Psoas muscle (tissue), 8 donors: Measurements from ENCODE around the gene PHPT1. TPM values are rescaled to one million over a fixed set of nuclear protein-coding genes. Genes with fewer than 3 reads are reported as not detected.

ENCODE experiments used
- ATAC-seq, 4 donors: fragments of 200-7000 bp; cut with Tn5 transposase; one replicate each; pipeline ENCODE4 v1.9.1; 2020; ENCODE audit warnings: moderate library complexity in 3 of 4, mild to moderate bottlenecking in 2 of 4
- DNase-seq, 2 donors: peaks; one replicate each; pipeline ENCODE4 v3.0.0-alpha.2; 2020
- H3K27ac ChIP-seq: fragments of 200-600 bp; one replicate; pipeline ENCODE4 v1.8.0; 2022
- H3K27me3 ChIP-seq, 3 donors: fragments of 200-600 bp in 1 of 3; one replicate each; pipeline versions ENCODE4 v1.6.1 to v1.8.0; 2013 to 2022; ENCODE audit warnings: low read length in 2 of 3, mild to moderate bottlenecking in 2 of 3, moderate library complexity in 1 of 3; ENCODE audit not compliant: insufficient read depth in 3 of 3
- H3K36me3 ChIP-seq, 2 donors: fragments of 200-600 bp in 1 of 2; one replicate each; pipeline versions ENCODE4 v1.6.1 to v1.8.0; 2013 to 2022; ENCODE audit warnings: low read depth in 1 of 2, mild to moderate bottlenecking in 1 of 2, moderate library complexity in 1 of 2; ENCODE audit not compliant: insufficient read depth in 1 of 2
- H3K4me1 ChIP-seq: fragments of 200-600 bp; one replicate; pipeline ENCODE4 v1.8.0; 2022
- H3K4me3 ChIP-seq: fragments of 200-600 bp; one replicate; pipeline ENCODE4 v1.8.0; 2022; ENCODE audit warnings: mild to moderate bottlenecking
- H3K9me3 ChIP-seq: fragments of 200-600 bp; one replicate; pipeline ENCODE4 v1.8.0; 2022
- WGBS, 3 donors: extraction: QIAGEN DNeasy Blood & Tissue Kit; methylation state at CpG; one replicate each; pipeline versions ENCODE4 v1.1.6 to v1.1.7; 2013; 5-methylcytosine and 5-hydroxymethylcytosine counted together
- intact Hi-C, 2 donors: fragments of 100-400 bp; cut with DNase I; formaldehyde crosslinking; loops; one replicate each; pipeline versions ENCODE4 v1.11.0 to v1.14.2; 2022
- polyA plus RNA-seq, 3 donors: library from polyadenylated mRNA; stranded (reverse); fragments of 200-250 nt; gene quantifications; one replicate each; pipeline ENCODE4 v1.2.3, GENCODE V29; 2013
- total RNA-seq, 4 donors: library from RNA; stranded (reverse); fragmentation: NEBNext Ultra II Directional in 2 of 4; extraction: Animal tissue kit (Norgen Biotek cat#: 25700) in 2 of 4; gene quantifications; one replicate each; pipeline versions ENCODE4 v1.2.1 to v1.2.4, GENCODE V29; 2021 to 2023
- TF ChIP-seq, protein P1 (sequence below): fragments of 200-600 bp; IDR thresholded peaks from one replicate; pipeline ENCODE4 v1.8.0; 2022; ENCODE audit warnings: antibody characterized with exemption
- donor health status: healthy with polysubstance abuse.
- donor health status: DM: no; HTN: no; CAD: no; lungs with moderate emphysema.
- donor health status: Bipolar disorder and iron deficiency.
- donor health status: healthy.
- donor health status: DM: yes; HTN: yes; CAD: no.
- donor health status: DM: no; HTN: no; CAD: no.
- donor health status: DM: no; HTN: no; CAD: no.
- donor health status: DM: yes; HTN: yes; CAD: no.

The PHPT1 gene
- total and polyA plus RNA-seq, 7 donors = 154 to 295 (median 228) TPM

DNA sequence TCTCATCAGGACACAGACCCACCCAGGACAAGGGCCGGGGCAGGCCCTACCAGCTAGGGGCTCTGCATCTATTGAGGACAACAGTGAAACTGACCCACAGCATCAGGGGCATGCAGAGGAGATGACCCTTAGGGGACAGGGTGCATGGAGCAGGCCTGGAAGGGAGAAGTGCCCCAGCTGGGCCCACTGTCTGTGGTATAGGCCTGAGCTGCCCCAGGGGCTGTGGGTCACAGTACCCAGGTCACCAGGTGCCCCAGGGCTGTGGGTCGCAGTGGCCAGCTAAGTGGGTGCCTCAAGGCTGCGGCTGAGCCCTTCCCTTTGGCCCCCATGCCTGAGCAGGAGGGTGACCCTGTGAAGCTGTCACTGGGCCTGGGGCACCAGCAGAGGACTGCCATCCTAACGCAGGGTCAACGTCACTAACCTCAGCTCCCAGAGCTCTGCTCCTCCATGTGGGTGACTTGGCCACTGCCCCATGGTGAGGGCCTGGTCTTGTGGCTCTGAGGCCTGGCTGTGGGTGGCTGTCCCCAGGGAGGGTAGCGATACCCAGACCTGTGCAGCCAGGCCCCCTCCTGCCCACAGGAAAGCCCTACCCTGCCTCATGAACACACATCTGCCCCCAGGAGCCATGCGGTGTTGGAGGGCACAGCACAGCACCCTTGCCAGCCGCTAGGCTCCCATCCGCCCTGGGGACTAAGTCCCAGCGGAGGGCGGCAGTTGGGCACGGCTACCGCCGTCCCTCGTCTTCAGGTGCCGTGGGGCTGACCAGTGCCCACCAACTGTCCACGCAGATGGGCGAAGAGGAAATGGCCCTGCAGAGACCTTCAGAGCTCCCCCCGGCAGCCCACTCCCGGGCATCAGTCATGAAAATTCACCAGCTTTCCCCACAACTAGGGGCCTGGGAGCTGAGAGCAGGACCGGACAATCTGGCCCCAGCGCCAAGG lies 12.0 kb downstream of the PHPT1 start:
- intact Hi-C loops = no loop called here
- no peaks in the 10 kb centered on the region for H3K27me3 ChIP-seq
- peaks cover 5 to 47% of the 10 kb centered on the region in 2 donors for H3K36me3 ChIP-seq
- WGBS, 3 donors = 91 to 92% (median 92%) methylated on average over 21 to 22 of the region's 22 CpGs
- H3K4me1 ChIP-seq = peaks cover 36% of the 10 kb centered on the region
- TF ChIP-seq, protein P1, sequence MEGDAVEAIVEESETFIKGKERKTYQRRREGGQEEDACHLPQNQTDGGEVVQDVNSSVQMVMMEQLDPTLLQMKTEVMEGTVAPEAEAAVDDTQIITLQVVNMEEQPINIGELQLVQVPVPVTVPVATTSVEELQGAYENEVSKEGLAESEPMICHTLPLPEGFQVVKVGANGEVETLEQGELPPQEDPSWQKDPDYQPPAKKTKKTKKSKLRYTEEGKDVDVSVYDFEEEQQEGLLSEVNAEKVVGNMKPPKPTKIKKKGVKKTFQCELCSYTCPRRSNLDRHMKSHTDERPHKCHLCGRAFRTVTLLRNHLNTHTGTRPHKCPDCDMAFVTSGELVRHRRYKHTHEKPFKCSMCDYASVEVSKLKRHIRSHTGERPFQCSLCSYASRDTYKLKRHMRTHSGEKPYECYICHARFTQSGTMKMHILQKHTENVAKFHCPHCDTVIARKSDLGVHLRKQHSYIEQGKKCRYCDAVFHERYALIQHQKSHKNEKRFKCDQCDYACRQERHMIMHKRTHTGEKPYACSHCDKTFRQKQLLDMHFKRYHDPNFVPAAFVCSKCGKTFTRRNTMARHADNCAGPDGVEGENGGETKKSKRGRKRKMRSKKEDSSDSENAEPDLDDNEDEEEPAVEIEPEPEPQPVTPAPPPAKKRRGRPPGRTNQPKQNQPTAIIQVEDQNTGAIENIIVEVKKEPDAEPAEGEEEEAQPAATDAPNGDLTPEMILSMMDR = no peak
- DNase-seq (no peak), ATAC-seq (no peak)
- H3K4me3 ChIP-seq = no peak overlapping the region
- no peaks in the 10 kb centered on the region for H3K9me3 ChIP-seq
- no peak overlapping the region for H3K27ac ChIP-seq

DNA sequence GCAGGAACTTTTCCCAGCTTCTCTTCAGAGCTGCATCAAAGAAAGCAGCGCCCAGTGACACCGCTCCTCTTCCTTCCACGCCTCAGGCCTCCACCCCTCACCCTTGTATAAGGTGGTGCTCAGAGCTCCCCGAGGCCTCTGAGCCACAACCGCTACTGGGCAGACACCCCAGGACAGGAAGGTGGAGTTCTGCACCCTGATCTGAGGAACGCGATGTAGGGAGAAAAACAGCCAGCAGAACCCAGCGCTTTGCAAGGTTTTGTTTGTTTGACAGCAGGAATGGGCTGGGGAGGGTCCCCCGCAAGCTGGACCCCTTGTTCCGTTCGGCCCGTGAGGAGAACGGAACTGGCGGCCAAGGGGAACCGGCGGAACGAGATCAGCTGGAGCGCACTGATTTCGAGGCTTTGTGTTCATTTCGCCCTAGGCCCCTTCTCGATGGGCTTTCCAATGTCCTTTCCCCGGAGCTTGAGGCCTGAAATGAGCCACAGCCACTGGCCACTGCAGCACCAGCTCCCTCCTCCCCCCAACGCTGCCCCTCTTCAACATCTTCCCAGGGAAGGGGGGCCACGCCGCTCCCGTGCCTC lies 12.8 kb downstream of the PHPT1 start:
- ATAC-seq (no peak), DNase-seq (no peak)
- Histone ChIP-seq H3K27ac (no peak overlapping the region), H3K4me3 (no peak overlapping the region), H3K27me3 (no peaks in the 10 kb centered on the region), H3K4me1 (peaks cover 36% of the 10 kb centered on the region), H3K36me3 (peaks cover 5 to 47% of the 10 kb centered on the region in 2 donors), H3K9me3 (no peaks in the 10 kb centered on the region)
- 86 to 87% (median 87%) methylated on average over 25 to 26 of the region's 26 CpGs for WGBS, 3 donors
- intact Hi-C loops = no loop called here
- TF ChIP-seq, protein P1 = no peak

DNA sequence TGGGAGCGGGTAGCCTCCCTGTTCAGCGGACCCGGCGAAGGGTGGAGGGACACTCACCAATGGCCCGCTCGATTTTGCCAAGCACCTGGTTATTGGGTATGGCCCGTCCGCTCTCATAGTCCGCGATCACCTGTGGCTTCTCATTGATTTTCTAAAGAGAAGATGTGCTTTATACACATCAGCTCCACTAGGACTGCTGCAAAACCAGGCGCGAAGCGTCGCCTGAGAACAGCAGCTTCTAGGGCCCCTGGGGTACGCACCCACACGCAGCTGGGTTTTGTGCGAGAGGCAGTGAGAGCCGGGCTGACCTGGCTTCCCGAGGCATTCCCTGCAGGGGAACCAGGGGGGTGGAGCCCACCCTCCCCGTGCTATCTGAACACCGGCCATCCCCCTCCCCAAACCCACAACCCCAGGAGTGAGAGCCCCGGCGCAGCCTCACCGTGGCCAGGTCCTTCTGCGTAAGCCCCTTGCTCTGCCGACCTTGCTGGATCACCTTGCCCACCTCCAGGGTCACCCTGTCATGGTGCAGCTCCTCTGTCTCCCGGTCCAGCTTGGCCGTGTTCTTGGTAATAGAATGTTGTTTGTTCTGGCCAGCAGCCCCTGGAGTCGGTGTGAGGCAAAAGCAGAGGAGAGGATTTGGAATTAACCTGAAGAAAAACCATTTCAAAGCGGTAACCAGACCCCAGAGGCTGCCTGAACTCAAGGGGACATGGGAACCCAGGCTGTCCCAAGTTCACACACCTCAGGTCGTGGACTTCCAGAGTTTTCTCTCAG lies 13.8 kb downstream of the PHPT1 start:
- TF ChIP-seq, protein P1 = no peak
- H3K27ac ChIP-seq = no peak overlapping the region
- ATAC-seq = no peak
- no peaks in the 10 kb centered on the region for H3K9me3 ChIP-seq
- intact Hi-C loops = no loop called here
- H3K27me3 ChIP-seq = no peaks in the 10 kb centered on the region
- H3K4me1 ChIP-seq = peaks cover 35% of the 10 kb centered on the region
- peaks cover 5 to 47% of the 10 kb centered on the region in 2 donors for H3K36me3 ChIP-seq
- DNase-seq = peak in 1 of 2 donors; percentile 12
- no peak overlapping the region for H3K4me3 ChIP-seq
- 87 to 88% (median 87%) methylated on average over 30 to 31 of the region's 31 CpGs for WGBS, 3 donors

DNA sequence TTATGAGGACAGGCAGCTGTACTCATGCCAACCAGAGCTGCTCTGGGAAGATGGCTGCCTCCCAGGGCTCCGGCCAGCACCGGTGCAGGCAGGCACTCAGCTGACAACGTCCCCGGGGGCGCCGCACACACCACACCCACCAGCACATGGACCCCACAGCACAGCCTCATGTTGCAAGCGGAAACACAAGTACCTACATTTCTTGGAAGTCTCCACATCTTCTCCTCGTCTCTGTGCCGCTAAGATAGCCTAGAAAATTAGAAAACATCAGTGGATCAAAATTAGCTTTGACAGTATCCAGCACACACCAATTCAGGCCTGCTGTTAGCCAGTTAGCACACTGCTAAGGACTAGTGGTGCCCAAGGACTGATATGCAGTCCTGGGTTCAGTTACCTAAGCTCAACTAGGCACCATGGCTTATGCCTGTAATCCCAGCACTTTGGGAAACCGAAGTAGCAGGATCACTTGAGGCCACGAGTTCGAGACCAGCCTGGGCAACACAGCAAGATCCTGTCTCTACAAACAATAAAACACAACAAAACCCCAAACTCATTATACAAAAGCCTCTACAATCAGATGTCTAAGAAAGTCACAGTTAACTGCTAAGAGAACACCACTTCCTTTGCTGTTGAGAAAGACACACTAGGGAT lies 14.5 kb downstream of the PHPT1 start:
- H3K36me3 ChIP-seq = peaks cover 5 to 47% of the 10 kb centered on the region in 2 donors
- H3K27ac ChIP-seq = no peak overlapping the region
- no peaks in the 10 kb centered on the region for H3K9me3 ChIP-seq
- H3K4me3 ChIP-seq = no peak overlapping the region
- peaks cover 28% of the 10 kb centered on the region for H3K4me1 ChIP-seq
- ATAC-seq = no peak
- WGBS, 3 donors = 74 to 79% (median 78%) methylated on average over 12 of the region's 12 CpGs
- no peak for DNase-seq
- intact Hi-C loops = no loop called here
- no peaks in the 10 kb centered on the region for H3K27me3 ChIP-seq
- TF ChIP-seq, protein P1 = no peak
